Measurements from ENCODE around the gene CD19.

The CD19 gene

DNA sequence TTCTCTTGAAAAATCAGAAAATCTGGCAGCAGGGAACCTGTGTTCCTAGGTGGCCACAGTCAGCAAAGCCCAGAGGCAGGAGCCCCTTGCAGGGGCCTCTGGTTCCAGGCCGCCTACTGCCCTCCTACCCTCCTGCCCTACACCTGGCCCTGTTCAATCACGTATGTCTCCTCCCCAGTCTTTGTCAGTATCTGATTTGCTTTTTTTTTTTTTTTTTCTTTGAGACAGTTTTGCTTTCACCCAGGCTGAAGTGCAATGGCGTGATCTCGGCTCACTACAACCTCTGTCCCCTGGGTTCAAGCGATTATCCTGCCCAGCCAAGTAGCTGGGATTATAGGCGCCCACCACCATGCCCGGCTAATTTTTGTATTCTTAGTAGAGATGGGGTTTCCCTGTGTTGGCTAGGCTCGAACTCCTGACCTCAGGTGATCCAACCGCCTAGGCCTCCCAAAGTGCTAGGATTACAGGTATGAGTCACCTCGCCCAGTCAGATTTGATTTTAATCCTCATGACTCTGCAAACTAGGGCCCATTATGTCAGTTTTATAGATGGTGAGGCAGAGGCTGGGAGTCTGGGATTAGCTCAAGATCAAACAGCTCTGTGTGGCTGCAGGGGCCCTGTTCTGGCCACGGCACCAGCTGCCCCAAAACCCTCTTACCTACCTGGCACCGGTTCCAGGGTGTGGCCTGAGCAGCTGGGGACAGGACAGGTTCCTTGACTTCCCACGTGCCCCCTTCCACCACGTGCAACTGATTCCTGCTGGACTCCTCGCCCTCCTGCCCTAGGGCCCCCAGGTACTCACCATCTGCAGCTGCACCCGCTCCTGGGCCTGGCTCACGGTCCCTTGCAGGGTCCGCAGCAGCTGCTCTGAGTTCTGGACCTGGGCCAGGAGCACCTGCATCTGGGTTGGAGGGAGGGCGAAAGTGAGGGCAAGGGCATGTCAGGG, 21.4 kb upstream of the CD19 start:
- DNase-seq (ENCODE audit: insufficient read length, low spot score) (peak; percentile 75), FAIRE-seq (no peak)
- TF ChIP-seq, protein P1, sequence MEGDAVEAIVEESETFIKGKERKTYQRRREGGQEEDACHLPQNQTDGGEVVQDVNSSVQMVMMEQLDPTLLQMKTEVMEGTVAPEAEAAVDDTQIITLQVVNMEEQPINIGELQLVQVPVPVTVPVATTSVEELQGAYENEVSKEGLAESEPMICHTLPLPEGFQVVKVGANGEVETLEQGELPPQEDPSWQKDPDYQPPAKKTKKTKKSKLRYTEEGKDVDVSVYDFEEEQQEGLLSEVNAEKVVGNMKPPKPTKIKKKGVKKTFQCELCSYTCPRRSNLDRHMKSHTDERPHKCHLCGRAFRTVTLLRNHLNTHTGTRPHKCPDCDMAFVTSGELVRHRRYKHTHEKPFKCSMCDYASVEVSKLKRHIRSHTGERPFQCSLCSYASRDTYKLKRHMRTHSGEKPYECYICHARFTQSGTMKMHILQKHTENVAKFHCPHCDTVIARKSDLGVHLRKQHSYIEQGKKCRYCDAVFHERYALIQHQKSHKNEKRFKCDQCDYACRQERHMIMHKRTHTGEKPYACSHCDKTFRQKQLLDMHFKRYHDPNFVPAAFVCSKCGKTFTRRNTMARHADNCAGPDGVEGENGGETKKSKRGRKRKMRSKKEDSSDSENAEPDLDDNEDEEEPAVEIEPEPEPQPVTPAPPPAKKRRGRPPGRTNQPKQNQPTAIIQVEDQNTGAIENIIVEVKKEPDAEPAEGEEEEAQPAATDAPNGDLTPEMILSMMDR (IDR thresholded peaks at IDR 0.05; ENCODE audit: insufficient read depth, missing control alignments): no peak

DNA sequence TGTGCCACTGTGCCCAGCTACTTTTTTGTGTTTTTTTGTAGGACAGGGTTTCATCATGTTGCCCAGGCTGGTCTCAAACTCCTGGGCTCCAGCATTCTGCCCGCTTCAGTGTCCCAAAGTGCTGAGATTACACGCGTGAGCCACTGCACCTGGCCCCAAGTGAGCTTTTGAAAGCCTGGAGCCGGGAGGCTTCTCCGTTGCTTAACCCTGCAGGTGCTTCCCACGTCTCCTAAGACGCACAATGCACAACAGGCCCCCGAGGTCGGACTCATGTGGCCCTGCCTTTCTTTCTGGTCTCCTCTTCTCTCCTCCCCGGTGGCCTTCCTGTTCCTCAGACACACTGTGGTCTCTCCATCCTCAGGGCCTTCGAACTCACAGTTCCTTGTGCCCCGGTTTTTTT, 19.2 kb upstream of the CD19 start:
- TF ChIP-seq, protein P1 (IDR thresholded peaks at IDR 0.05; ENCODE audit: insufficient read depth, missing control alignments): no peak
- FAIRE-seq: no peak
- DNase-seq (ENCODE audit: insufficient read length, low spot score): no peak

DNA sequence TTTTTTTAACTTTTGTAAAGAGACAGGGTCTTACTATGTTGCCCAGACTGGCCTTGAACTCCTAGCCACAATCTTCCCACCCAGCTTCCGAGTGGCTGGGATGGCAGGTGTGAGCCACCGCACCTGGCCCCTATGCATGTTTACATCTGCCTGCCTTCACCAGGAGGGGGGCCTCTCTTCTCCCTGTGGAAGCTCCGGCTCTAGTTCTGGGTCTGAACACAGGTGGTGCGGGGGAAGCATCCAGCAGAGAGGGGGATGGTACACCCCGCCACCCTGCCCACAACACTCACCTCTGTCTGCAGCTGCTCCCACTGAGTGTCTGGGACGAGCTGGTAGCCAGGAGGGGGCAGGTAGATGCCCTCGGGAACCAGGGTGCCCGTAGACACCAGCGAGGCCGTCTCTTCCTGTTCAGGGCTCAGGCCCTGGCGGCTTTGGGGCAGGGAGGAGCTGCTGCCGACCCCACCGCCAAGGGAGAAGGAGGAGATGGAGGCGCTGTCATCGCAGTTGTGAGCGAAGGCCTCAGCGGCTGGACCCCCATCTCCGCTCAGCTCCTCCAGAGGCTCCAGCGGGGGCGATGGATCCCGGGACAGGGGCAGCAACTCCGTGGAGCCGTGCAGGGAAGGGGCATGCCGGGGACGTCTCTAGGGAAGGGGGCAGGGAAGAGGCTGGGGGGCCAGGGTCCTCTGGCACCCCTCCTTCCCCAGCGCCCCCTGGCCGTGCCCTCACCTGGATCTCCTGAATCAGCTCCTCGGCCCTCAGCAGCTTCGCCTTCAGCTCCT, 17.6 kb upstream of the CD19 start:
- FAIRE-seq: no peak
- TF ChIP-seq, protein P1 (IDR thresholded peaks at IDR 0.05; ENCODE audit: insufficient read depth, missing control alignments): no peak

DNA sequence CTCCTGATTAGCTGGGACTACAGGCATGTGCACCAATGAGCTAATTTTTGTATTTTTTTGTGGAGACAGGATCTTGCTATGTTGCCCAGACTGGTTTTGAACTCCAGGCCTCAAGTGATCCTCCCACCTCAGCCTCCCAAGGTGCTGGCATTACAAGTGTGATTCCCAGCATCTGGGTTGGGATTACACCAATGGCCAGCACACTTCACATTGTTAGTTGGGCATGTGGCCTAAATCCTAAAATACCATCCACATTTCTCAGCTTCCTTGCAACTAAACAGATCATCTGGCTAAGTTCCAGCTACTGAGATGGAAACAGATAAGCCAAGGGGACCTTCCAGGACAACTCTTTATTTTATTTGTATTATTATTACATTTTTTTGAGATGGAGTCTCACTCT, 16.6 kb upstream of the CD19 start:
- DNase-seq (ENCODE audit: insufficient read length, low spot score) (no peak), FAIRE-seq (no peak)
- TF ChIP-seq, protein P1 (IDR thresholded peaks at IDR 0.05; ENCODE audit: insufficient read depth, missing control alignments): no peak

More for the DNA sequence above, 17.6 kb upstream of the CD19 start:
- DNase-seq (ENCODE audit: insufficient read length, low spot score): no peak

DNA sequence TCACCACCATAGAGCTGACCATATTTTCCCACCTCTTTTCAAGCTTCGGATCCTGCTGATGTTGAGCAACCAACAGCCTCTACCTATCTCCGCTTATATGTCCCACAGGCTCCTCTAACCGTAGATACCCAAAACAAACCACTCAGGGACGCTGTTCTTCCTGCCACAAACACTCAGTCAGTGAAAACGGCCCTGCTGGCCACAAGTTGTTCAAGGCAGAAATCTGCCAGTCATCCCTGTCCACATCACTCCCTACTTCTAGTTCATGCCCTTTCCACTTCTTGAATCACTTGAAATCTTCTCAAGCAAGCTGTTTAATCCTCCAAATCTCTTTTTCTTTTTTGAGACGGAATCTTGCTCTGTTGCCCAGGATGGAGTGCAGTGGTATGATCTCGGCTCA, 14.7 kb upstream of the CD19 start:
- DNase-seq (ENCODE audit: insufficient read length, low spot score) (no peak), FAIRE-seq (no peak)
- TF ChIP-seq, protein P1 (IDR thresholded peaks at IDR 0.05; ENCODE audit: insufficient read depth, missing control alignments): no peak

DNA sequence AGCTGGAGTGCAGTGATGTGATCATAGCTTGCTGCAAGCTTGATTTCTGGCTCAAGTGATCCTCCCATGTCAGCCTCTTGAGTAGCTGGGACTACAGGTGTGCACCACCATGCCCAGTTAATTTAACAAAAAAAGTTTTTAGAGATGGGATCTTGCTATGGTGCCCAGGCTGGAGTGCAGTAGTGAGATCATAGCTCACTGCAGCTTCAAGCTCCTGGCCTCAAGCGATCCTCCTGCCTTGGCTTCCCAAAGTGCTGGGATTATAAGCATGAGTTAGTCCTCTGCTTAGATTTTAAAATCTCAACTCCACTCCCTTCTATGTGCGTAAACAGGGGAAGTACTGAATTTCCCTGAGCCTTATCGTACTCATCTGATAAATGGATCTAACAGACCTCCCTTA, 13.1 kb upstream of the CD19 start:
- TF ChIP-seq, protein P1 (IDR thresholded peaks at IDR 0.05; ENCODE audit: insufficient read depth, missing control alignments): no peak
- FAIRE-seq: no peak
- DNase-seq (ENCODE audit: insufficient read length, low spot score): no peak

All from D721Med (cell line).